GM19324 (cell line): ENCODE data around the gene DNM2.

Experiments
- ATAC-seq: cut with Tn5 transposase; IDR thresholded peaks from one replicate; pipeline ENCODE4 v1.9.1; 2021; ENCODE audit warnings: mild to moderate bottlenecking, moderate library complexity; ENCODE audit not compliant: unreplicated experiment, low FRiP score

Gene DNM2

GRCh38 chr19:10809651-10810285 lies 91.9 kb downstream of the DNM2 start:
- ATAC-seq: no peak

GRCh38 chr19:10811391-10812111 lies 93.7 kb downstream of the DNM2 start:
- no peak for ATAC-seq

GRCh38 chr19:10812196-10812595 lies 94.3 kb downstream of the DNM2 start:
- ATAC-seq: no peak

GRCh38 chr19:10812902-10813404 lies 95.1 kb downstream of the DNM2 start:
- no peak for ATAC-seq

GRCh38 chr19:10815007-10815536 lies 97.2 kb downstream of the DNM2 start:
- no peak for ATAC-seq

- ATAC-seq: no peak
These were observed 98.2 kb downstream of the DNM2 start for GRCh38 chr19:10815969-10816644.

GRCh38 chr19:10816691-10817090 lies 98.8 kb downstream of the DNM2 start:
- no peak for ATAC-seq

- no peak for ATAC-seq
These were observed 99.6 kb downstream of the DNM2 start for GRCh38 chr19:10817291-10818038.

GRCh38 chr19:10818301-10819123 lies 100.6 kb downstream of the DNM2 start:
- ATAC-seq: no peak

- no peak for ATAC-seq
These were observed 101.5 kb downstream of the DNM2 start for GRCh38 chr19:10819124-10820060.

- no peak for ATAC-seq
These were observed 102.3 kb downstream of the DNM2 start for GRCh38 chr19:10820173-10820572.

- no peak for ATAC-seq
These were observed 105.8 kb downstream of the DNM2 start for GRCh38 chr19:10823690-10824089.

- ATAC-seq: no peak
These were observed 108.4 kb downstream of the DNM2 start for GRCh38 chr19:10826231-10826630.

GRCh38 chr19:10826846-10827245 lies 109.0 kb downstream of the DNM2 start:
- no peak for ATAC-seq

- no peak for ATAC-seq
These were observed 111.3 kb downstream of the DNM2 start for GRCh38 chr19:10828981-10829821.

GRCh38 chr19:10829967-10830366 lies 112.1 kb downstream of the DNM2 start:
- ATAC-seq: no peak

- no peak for ATAC-seq
These were observed 112.5 kb downstream of the DNM2 start for GRCh38 chr19:10830370-10830769.
